SKM-1 (cell line): ENCODE measurements around the gene KAT14.
"Not testable (repeated sequence)": the region's sequence is repeated elsewhere in the genome, so short reads cannot be mapped to it uniquely, and the experiment has no call there.

ENCODE experiments used
- DNase-seq: peaks from one replicate; lab custom pipeline; 2025; ENCODE audit not compliant: unreplicated experiment; lab: John Stamatoyannopoulos, UW

Gene KAT14

DNA sequence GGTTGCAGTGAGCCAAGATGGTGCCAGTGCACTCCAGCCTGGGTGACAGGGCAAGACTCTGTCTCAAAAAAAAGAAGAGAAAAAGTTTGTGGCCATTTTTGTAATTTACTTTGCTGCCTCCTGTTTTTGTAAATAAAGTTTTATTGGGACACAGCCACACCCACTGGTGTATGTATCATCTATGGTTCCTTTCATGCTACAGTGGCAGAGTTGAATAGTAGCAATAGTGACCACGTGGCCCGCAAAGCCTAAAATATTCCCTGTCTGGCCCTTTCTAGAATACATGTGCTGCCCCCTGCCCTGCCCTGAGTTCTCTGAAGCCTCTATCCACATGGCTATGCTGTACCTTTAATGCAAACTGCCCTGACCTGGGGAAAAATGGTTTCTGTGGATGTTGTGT lies 75.3 kb downstream of the KAT14 start:
- no peak for DNase-seq

DNA sequence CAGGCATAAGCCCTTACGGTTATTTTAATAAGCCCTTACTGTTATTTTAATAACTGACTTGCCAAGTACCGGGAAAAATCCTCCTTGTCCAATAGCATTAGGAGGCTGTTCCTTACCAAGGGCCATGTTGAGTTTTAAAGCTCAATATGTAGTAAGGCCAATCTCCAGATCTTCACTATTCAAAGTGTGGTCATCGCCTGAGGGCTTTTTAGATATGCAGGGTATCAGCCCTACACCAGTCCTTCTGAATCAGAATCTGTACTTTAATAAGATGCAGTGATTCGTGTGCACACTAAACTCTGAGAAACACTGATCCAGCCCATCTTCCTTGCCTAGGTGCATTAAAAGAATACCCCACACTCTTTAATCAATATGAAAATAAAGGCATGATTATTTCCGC lies 77.9 kb downstream of the KAT14 start:
- no peak for DNase-seq

- no peak for DNase-seq
These were observed 80.6 kb downstream of the KAT14 start for GRCh38 chr20:18218280-18218679.

- DNase-seq, result no peak
These were observed 85.7 kb downstream of the KAT14 start for GRCh38 chr20:18223409-18223808.

- no peak for DNase-seq
These were observed 87.4 kb downstream of the KAT14 start for GRCh38 chr20:18224968-18225568.

- DNase-seq, result no peak
These were observed 88.0 kb downstream of the KAT14 start for GRCh38 chr20:18225632-18226031.

GRCh38 chr20:18226741-18227140 lies 89.1 kb downstream of the KAT14 start:
- not testable (repeated sequence) for DNase-seq

DNA sequence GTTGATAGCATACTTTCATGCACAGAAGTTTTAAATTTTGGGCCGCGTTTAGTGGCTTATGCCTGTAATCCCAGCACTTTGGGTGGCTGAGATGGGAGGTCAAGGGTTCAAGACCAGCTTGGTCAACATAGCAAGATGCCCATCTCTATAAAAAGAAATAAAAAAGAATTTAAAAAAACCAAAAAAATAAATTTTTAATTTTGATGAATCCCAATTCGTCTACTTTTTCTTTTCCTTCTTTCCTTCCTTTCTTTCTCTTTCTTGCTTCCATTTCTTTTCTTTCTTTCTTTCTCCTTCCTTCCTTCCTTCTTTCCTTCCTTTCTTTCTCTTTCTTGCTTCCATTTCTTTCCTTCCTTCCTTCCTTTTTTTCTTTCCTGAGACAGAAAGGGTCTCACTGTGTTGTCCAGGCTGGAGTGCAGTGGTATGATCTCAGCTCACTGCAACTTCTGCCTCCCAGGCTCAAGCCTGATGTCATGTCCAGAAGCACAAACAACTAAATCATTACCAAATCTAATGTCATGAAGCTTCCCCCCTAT lies 95.8 kb downstream of the KAT14 start:
- no peak for DNase-seq
